SK-N-DZ (cell line): ENCODE measurements around the gene CHKA. TPM values are rescaled to one million over a fixed set of nuclear protein-coding genes. Genes with fewer than 3 reads are reported as not detected.

Experiments used
- DNase-seq: peaks from one replicate; pipeline ENCODE4 v3.0.0-alpha.2; 2015; ENCODE audit warnings: low spot score
- polyA plus RNA-seq, 2 experiments: library from polyadenylated mRNA; depleted of rRNA; stranded (reverse); fragments of >200 nt; gene quantifications; 2 replicates each; pipeline ENCODE4 v1.2.3, GENCODE V29; 2014

CHKA gene
- 38.9 and 43.1 TPM in 2 replicates for polyA plus RNA-seq (2014; cell fraction: cytosol; rRNA removed)
- 52.3 and 76.0 TPM in 2 replicates for polyA plus RNA-seq (2014; cell fraction: nucleus; rRNA removed)

DNA sequence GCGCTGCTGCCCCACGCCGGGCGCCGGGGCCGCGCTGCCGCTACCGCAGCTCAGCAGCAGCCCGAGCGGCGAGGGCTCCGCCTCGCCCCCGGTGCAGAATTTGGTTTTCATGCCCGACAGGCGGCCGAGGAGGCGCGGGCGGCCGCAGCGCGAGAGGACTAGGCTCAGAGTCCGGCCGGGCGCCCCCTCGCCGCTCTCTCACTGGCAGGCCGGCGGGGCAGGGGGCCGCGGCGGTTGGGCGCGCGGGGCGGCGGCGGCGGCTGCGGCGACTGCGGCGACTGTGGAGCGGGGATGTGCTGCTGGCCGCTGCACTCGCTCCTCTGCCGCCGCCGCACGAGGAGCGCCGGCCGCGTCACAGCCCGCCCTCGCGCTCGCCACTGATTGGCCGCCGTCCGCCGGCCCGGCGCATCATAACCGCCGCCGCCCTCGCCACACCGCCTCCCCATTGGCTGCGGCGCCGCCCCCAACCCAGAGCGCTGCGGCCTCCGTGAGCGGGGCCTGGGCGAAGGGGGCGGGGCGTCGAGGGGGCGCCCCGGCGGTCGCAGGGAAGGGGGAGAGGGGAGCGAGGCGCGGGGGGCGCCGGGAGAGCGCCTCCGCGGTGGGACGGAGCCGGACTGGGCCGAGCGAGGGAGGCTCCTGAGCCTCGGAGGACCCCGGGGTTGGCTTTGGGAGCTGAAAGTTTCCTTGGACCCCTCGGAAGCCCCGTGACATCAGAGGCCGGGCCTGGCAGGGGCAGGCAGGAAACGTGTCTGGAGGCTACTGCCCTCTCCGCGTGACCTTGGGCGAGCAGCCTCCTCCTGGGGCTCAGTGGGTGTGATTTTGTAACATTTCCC is at the start of gene CHKA:
TSS of gene CHKA (minus strand) at position 322 of the 833 bp plus-strand sequence. CDS start at position 111, 211 bp downstream.
- DNase-seq, result peak; percentile 92

DNA sequence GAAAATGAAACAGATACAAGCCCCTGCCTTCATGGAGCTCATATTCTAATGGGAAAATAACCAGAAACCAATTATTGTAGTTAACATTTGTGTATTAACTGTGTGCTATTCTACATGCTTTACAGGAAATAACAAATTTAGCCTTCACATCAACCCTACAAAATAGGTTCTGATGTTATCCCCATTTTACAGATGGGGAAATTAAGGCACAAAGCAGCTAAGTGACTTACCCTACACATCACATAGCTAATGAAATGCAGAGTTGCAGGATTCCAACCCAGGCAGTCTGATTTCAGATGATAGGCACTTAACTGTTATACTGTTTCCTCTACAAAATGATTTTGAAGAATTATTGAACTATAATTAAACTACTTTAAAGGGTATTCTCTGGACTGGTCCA is 48.3 kb upstream of the CHKA start:
- DNase-seq, result no peak

DNA sequence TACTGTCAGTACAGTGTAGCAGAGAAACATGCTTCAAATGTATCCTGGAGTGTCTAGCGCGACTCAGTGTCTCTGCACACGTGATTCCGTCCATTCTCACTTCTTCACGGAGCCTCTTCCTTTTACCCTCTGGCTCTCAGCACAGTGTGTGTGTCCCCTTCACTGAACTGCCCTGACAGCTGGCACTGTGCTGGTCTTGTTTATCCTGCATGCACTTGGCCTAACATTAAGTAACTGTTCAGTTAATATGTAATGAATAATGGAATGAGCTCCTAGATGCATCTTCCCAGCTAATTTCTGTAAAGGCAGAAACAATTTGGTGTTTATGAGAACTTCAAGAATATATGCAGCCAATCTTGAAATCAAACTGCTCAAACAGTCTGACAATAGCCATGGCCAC is 47.5 kb upstream of the CHKA start:
- DNase-seq, result no peak

DNA sequence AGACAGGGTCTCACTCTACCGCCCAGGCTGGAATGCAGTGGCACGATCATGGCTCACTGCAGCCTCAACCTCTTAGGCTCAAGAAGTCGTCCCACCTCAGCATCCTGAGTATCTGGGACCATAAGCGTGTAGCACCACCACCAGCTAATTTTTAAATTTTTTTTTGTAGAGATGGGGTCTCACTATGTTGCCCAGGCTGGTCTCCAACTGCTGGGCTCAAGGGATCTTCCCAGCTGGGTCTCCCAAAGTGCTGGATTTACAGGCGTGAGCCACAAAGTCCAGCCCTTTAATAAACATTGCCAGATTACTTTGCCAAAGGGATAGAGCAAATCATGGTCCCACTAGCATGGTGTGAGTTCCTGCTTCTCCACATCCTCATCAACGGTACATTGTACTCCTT is 46.3 kb upstream of the CHKA start:
- no peak for DNase-seq

DNA sequence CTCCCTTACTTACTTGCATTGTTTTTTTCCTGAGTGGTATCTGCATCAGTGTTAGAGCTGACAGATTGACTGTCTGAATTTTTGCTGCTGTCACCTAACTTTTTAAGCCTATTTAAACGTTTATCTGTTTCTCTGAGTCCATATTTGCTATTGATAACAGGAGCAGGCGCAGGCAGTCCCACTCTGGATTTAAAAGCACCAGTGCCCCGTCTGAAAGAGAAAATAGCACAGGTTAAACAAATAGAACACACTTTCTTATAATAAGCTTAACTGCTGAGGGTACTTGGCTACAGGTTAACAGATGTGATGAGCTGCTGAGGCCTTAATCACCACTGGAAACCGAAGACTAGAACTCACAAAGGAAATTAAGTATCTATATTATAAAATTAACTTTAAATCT is 45.8 kb upstream of the CHKA start:
- no peak for DNase-seq

DNA sequence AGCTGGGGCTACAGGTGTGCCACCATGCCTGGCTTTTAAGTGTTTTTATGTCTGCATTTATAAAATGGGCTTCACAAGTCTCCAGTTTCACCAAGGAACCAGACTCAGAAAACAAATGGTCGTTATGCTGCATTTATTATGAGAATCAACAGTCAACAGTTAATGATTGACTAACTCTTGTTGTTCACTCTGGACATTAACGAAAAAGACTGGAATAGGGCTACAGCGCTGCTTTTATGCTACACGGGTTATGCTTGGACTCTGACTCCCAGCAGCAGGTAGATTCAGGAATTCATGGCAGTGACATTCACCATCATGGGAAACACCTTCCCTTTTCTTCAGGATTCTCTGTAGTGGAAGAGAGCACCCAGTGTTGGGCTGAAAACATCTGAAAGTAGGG is 44.4 kb upstream of the CHKA start:
- DNase-seq, result no peak

DNA sequence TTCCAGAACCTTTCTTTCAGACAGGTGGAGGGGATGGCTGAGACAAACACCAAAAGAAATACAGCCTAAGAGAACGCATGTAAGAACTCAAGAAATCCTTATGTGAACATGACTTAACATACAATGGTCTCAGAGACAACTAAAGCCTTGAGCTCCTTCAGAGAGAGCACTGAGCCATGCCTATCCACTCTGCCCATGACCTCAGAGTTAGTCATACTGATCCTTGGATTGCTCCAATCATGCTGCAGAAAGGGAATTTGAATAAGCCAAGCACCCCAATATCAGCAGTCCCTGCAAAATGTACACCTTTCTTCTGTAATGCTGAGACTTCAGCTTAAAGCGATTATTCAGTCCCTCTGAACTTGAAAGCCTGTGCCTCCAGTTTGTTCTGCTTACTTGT is 43.2 kb upstream of the CHKA start:
- no peak for DNase-seq

DNA sequence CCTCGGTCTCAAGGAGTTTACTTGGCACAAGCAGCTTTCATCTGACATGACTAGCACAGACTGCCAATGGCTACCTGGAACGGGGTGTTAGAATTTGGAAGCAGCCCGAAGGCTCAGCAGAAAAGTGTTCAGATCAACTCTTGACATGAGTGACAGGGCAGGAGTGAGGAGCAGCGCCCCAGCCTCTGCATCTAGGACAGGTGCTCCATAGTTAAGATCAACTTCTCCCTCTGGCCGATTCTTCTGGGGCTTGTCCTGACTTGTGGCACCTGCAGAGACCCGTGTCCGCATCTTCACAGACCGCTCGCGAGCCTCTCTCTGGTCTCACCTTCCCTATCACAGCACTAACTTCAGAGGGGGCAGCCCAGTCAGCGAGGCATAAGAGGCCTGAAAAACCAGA is 42.5 kb upstream of the CHKA start:
- DNase-seq, result no peak

DNA sequence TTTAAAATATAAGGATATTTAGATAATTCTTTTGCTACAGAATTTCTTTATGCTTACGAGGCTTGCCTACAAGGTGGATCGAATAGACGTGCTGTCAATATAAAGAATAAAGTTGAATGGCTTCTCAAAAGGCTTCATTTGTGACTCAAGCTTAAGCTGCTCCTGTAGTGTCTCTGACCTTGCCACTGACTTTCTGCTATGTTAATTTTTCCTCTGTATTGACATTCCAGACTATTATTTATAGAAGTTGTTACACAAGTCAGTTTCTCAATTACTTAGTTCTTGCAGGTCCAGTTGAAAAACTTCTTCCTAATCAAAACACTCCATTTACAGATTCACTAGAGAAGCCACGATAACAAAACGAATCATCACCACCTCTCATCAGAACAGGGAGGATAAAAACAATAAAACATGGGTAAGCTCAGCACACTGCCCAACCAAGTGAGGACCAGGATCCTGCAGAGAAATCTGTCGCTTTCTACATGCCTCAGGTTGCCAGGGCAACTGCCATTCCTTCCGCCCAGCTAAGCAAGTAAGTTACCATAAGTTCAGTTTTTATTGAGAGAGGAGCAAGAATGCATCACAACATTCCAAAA is 39.0 kb upstream of the CHKA start:
- DNase-seq, result no peak

DNA sequence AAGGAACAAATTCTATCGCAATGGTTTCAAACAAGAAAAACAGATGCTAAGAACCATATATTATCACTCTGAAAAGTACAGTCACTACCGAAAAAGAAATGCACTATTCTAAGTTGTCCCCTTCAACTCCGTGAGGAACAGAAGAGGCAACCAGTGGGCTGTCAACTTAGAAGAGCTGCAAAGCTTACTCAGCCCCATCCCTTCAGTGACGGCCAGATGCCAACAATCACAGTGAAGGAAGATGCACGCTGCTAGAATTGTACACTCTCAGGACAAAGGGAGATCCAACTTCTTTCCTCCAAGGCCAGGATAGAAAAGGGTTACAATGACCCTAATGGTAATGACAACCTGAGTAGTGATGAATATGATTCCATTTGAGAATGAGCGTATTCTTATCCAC is 38.5 kb upstream of the CHKA start:
- DNase-seq, result no peak

DNA sequence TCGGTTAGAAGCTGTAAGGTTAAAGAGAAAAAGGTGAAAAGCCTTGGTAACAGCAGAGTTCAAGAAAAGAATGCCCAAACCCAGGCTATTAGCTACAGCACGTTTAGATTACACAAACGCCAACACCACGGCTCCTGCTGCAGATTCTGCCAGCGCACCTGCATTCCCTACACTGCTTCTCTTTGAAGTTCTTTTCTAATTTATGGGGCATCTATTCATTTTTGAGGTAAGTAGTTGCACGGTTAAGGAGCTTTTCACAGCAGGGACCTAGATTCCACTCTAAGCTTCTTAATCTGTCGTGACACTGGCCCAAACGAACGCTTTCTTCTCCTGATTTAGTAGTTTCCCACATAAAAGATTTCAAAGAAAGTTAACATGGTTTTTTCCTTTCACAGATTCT is 38.0 kb upstream of the CHKA start:
- DNase-seq, result no peak

DNA sequence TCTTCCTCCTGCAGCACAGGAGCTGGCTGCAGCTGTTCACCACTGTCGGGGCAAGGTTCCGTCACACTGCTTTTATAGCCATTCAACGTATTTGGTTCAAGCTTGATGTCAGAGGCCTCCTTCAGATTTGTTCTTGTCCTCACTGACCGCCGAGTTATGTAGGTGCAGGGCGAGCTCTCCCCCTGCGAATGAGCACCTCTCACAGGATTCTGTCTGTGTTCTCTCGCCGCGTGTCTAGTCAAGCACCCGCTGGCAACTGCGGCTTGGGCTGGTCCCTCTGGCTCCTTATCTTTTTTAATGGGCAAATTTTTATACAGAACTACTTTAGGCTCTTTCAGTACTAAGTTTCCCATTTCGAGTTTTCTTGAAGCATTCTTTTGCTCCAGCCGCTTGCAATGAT is 37.4 kb upstream of the CHKA start:
- no peak for DNase-seq

DNA sequence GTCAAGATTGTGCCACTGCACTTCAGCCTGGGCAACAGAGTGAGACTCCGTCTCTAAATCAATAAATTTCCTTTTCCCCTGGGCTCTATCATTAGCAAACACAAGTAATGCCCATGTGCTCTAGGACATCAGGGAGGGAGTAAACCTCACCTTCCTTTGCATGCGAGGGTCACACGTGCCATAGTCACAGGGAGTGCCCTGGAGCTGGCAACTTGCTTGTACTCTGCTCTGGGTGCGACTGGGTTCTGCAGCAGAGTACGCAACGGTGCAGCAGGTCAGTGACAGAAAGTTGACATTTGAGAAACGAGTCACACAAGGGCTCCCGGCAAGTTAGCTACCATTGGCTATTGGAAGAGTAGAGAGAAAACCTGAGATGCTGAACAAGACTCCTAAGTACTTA is 32.6 kb upstream of the CHKA start:
- DNase-seq, result no peak

DNA sequence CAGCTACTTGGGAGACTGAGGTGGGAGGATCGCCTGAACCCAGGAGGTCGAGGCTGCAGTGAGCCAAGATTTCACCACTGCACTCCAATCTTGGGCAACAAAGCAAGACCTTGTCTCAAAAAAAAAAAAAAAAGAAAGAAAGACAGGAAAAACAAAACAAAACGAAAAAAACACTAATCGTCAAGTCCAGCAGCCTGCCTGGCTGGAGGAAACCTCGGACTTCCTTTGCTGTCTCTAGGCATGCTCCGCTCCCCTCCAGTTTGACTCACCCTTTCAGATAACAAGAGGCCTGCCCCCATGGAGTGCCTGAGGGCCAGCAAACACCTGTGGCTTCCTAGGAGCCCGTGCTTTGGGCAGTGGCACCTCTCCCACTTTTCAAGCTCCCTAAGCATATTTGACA is 28.8 kb upstream of the CHKA start:
- DNase-seq, result no peak

DNA sequence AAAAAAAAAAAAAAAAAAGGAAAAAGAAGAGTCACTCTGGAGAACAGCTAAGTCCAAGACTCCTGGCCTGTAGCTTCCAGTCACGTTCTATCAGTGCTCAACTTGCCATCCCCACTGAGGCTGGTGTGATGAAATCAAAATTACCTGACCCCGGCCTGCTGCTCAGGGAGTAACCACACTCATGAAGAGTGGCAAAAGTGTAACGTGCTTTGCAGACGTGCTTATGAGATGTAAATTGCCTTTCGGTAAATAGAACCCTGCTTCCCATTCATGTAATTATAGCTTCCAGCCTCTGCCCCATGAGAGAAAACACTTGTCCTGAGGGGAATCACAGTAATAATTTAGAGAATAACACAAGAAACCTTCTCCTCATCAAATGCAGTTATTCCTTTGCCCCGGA is 28.2 kb upstream of the CHKA start:
- no peak for DNase-seq

DNA sequence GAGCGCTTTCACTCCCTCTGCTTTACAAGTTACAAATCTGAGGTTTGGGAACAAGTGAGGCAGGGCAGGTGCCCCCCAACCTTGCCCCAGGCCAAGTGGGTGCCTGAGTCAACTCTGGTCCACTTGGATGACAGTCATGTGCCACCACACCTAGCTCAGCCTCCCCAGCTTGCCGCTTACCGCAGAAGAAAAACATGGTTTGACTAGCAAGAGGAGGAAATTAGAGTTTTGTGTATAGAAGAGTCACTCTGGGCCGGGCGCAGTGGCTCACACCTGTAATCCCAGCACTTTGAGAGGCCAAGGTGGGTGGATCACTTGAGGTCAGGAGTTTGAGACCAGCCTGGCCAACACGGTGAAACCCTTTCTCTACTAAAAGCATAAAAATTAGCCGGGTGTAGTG is 27.7 kb upstream of the CHKA start:
- DNase-seq, result no peak

DNA sequence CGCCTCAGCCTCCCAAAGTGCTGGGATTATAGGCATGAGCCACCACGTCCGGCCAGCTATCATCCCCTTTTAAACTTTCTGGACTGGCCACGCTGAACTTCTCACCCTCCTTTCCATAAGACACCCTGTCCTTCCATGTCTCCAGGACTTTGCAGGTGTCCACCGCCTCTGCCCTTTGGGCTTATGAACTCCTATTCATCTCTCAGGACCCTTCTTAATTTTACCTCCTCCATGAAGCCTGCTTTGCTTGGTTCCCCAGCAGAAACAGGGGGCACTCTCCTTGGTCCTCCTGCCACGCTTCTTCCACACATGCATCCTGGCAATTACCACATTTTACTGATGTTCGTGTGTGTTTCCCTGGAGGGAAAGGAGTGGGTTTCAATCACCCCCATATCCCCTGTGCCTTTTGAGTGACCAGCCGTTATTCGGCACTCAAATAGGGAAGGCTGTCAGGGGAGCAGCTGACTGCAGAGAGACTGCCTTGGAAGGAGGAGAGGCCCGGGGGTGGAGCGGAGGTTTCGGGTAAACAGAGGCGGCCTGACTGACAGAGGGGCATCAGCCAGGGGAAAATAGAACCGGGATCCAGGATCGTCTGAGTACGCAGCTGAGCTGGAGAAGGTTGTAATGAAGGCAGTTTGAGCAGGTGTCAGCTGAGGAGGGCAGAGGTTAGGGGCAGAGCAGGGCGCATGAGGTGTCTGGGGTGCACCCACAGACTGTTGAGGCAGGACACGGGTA is 27.1 kb upstream of the CHKA start:
- DNase-seq, result no peak

DNA sequence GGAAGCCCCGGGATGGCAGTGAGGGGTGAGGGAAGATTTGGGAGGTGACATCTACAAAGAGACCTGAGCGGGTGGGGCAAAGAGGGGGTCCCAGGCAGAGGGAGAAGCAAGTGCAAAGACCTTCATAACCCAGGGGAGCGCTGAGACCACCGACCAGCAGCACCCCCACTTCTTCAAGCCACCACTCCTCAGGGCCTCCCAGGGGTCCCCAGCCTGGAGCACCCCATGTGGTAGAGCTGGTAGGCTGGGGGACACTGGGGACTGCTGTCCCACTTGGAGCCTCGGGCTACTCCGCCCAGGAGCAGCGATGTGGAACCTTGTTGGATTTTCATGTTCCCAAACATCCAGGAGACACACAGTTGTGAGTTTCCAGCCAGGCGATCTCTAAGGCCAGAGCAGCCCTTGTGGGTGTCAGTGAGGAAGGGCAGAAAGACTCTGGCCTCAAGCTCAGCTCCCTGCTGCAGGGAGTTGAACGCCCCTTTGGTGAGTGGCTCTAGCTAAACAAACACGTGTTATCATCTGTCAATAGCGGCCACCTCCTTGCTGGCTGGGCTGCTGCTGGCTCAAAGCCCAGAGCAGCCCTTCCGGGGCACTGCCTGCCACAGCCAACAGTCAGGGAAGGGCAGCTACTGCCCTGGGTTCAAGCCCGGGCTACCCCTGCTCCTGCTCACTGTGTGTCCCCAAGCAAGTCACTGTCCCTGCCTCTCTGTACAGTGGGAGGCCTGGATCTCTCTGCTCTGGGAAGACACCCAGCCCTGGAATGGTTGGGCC is 25.7 kb upstream of the CHKA start:
- DNase-seq, result peak; percentile 27

DNA sequence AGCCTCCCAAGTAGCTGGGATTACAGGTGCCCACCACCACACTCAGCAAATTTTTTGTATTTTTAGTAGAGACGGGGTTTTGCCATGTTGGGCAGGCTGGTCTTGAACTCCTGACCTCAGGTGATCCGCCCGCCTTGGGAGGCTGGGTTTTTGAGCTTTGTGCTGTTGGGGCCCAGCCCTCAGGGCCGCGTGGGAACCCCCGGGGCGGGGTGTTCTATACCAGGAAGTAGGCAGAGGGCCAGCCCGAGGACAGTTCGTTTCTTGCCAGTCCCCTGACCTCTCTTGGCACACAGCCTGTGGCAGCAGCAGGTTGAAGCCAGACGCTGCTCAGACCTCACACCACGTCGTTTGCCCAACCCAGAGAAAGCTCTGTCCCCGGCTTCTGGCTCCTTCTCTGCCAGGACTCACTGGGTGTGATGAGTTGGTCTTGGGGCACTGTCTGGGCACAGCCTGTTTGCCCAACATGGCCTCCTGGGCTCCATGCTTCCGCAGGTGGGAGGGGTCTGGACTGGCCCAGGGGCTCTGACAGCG is 24.9 kb upstream of the CHKA start:
- DNase-seq, result no peak

DNA sequence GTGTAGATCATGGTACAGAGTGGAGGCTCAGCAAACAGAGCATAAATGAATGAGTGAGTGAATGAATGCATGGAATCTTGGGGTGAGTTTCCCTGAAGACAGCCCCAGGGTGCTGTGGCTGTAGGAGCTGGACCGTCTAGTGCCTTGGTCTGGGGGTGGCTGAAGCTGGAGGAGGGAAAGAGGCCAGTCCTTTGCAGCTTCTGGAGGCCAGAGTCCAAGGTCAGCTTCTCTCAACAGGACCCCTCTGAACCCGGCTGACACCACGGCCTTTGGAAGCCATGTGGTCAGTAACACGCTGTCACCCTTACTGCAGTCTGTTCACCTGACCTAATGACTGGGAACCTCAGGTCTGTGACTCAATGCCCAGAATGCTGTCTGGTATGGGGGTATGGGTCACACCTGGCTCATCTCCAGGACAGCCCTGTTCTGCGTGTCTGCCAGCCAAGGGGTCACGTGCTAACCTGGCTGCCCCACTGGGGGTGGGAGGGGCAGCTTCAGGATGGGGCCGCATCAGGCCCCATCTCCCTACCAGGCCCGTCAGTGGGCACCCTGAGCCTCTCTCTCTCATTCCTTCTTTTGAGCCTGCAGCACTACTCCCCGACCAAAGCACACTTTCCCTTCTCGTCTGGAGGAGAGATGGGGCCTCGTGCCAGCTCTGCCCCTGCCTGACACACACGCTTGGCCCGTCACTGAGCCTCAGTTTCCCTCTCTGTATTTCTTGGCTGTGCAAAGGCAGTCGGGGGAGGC is 24.1 kb upstream of the CHKA start:
- DNase-seq, result no peak

DNA sequence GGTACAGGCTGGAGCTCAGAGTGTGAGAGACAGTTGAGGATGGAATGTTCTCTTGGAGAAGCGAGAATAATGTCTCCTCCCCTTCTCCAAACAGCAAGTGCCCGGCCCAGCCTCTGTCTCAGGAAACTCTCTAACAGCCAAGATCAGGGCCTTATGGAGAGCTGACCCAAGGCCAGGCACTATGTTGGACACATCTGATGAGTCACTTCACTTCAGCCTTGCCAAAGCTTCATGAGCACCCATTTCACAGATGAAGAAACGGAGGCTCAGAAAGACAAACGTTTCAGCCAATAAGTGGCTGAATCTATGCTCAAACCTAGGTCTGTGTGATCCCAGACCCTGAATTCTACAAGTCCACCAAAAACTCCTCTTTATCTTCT is 22.1 kb upstream of the CHKA start:
- no peak for DNase-seq
